ENCODE data around the gene AHNAK. TPM values are rescaled to one million over a fixed set of nuclear protein-coding genes. Genes with fewer than 3 reads are reported as not detected.
"Not testable (repeated sequence)": the region's sequence is repeated elsewhere in the genome, so short reads cannot be mapped to it uniquely, and the experiment has no call there.

AHNAK gene
- total and polyA plus RNA-seq, 3 donors from 2014 or later, result 95.8 to 148 (median 137) TPM

DNA sequence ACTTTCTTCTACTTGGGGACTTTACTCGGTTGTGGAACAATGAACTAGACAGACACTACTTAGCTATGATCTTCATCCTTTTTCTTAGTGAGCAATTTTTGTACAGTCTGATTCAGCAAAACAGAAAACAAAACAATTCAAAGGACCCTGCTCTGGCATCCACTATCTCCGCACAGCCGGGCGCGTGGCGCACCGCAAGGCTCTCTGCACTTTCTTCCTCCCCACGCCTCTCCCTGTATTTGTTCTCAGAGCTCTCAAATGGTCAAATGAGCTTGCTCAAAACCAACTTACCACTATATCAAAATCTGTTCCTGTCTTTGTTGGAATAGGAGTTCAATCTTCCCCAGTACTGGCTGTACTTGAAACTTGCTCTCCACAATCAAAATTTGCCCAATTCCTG lies 19.6 kb upstream of the AHNAK start:
- 60 to 80% methylated on average over 8 of the region's 8 CpGs for WGBS, 2 donors
- no peak for DNase-seq
- H3K27ac ChIP-seq, result peak overlapping the region in 1 of 2 donors; percentile 41
- H3K9me3 ChIP-seq, result no peaks in the 10 kb centered on the region
- H3K4me1 ChIP-seq, result peaks cover 5% of the 10 kb centered on the region
- TF ChIP-seq, protein P1, sequence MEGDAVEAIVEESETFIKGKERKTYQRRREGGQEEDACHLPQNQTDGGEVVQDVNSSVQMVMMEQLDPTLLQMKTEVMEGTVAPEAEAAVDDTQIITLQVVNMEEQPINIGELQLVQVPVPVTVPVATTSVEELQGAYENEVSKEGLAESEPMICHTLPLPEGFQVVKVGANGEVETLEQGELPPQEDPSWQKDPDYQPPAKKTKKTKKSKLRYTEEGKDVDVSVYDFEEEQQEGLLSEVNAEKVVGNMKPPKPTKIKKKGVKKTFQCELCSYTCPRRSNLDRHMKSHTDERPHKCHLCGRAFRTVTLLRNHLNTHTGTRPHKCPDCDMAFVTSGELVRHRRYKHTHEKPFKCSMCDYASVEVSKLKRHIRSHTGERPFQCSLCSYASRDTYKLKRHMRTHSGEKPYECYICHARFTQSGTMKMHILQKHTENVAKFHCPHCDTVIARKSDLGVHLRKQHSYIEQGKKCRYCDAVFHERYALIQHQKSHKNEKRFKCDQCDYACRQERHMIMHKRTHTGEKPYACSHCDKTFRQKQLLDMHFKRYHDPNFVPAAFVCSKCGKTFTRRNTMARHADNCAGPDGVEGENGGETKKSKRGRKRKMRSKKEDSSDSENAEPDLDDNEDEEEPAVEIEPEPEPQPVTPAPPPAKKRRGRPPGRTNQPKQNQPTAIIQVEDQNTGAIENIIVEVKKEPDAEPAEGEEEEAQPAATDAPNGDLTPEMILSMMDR (IDR thresholded peaks at IDR 0.05), result no peak
- no peak for TF ChIP-seq POLR2A (IDR thresholded peaks at IDR 0.05)
- intact Hi-C loops (cut with DNase I; ENCODE audit: low total_unique reads), result no loop called here
- H3K27me3 ChIP-seq, result no peaks in the 10 kb centered on the region
- no peak overlapping the region for H3K4me3 ChIP-seq
- H3K36me3 ChIP-seq (ENCODE audit: low read depth, missing control alignments), result no peaks in the 10 kb centered on the region

DNA sequence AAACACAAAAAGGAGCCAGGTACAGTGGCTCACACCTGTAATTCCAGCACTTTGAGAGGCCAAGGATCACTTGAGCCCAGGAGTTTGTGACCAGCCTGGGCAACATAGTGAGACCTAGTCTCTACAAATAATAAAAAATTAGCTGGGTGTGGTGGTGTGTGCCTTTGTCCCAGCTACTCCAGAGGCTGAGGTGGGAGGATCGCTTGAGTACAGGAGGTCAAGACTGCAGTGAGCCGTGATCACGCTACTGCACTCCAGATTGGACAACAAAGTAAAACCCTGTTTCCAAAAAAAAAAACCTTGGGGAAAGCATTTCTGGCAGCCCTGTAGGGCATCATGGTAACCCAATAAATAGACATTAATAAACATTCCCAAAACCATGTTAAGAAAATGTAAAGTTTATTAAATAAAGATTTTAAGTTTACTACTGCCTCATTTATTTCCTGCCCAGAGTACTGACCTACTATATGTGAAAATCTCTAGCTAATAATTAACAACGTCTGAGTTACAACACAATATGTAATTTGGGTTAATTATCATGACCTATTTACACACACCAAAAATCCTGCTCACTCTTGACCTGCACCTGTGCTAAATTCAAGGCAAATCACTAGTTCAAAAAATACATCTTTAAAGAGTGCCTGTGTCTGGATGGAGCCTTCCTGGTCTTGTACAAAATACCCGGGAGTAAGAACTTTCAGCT lies 18.6 kb upstream of the AHNAK start:
- no peak overlapping the region for H3K27ac ChIP-seq
- WGBS, 2 donors, result 43 to 49% methylated on average over 5 of the region's 5 CpGs
- H3K4me1 ChIP-seq, result peaks cover 11% of the 10 kb centered on the region
- intact Hi-C loops (cut with DNase I; ENCODE audit: low total_unique reads), result no loop called here
- no peaks in the 10 kb centered on the region for H3K27me3 ChIP-seq
- no peak for TF ChIP-seq POLR2A (IDR thresholded peaks at IDR 0.05)
- TF ChIP-seq, protein P1 (IDR thresholded peaks at IDR 0.05), result no peak
- H3K4me3 ChIP-seq, result no peak overlapping the region
- no peaks in the 10 kb centered on the region for H3K9me3 ChIP-seq
- DNase-seq, result no peak
- H3K36me3 ChIP-seq (ENCODE audit: low read depth, missing control alignments), result no peaks in the 10 kb centered on the region

DNA sequence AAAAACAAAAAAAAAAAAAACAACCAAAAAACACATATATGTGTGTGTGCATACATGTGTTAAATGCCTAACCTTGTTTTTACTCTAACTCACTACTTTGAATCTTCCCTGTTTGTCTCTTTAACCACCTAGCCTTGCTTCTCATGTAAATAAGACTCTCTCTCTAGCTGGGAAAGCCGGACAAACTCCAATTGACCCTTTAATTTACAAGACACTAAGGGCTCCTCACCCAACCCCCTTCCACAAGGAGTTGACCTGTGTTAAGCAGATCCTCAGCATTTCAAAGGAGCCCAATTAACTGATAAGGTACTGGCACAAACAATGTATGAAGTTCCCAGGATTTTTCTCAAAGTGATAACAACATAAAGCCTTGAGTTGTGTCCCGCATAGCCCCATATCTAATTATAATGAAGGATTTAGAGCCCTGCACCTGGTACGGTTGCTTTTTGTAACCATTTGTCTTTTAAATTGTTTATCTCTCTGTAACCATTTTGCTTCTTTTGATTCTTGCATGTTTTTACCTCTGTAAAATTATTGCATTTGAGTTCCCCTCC lies 15.1 kb upstream of the AHNAK start:
- H3K27ac ChIP-seq; intact Hi-C loops (cut with DNase I; ENCODE audit: low total_unique reads); DNase-seq; H3K4me3 ChIP-seq; H3K9me3 ChIP-seq; H3K36me3 ChIP-seq (ENCODE audit: low read depth, missing control alignments); H3K27me3 ChIP-seq: not testable (repeated sequence)
- WGBS, 2 donors, result 46 to 51% methylated on average over 3 of the region's 3 CpGs
- peaks cover 17% of the 10 kb centered on the region for H3K4me1 ChIP-seq

DNA sequence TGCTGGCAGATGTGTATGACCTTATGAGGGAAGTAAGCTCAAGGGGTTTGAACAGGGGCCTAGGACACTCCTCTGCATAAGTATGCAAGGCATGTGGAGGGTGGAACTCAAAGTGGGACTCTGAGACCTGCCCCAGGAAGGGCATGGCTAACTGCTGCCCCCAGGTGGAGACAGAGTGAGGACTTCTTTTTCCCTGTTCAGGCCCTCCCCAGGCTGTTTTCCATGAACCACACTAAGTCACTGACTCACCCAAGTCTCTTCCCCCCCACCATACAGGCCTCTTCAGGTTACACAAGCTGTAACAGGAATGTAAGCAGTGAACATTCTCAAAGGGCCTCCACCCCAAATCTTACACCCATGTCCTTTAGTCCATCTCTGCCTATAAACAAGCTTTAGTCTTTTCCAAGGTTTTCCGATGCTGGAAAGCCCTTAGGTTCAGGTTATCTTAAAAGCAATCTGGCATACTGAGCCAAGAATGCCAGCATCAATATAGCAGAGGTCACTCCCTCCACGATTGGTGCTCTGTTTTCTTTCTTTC lies 14.0 kb upstream of the AHNAK start:
- TF ChIP-seq POLR2A (IDR thresholded peaks at IDR 0.05), result no peak
- TF ChIP-seq, protein P1 (IDR thresholded peaks at IDR 0.05), result peak; percentile 49 to 72 (median 67)
- Histone ChIP-seq H3K9me3 (no peaks in the 10 kb centered on the region), H3K27me3 (no peaks in the 10 kb centered on the region), H3K4me3 (no peak overlapping the region), H3K27ac (peak overlapping the region; percentile 15 to 76), H3K36me3 (ENCODE audit: low read depth, missing control alignments) (no peaks in the 10 kb centered on the region), H3K4me1 (peaks cover 28% of the 10 kb centered on the region)
- intact Hi-C loops (cut with DNase I; ENCODE audit: low total_unique reads), result no loop called here
- DNase-seq, result peak; percentile 86
- WGBS, 2 donors, result 36 to 43% methylated on average over 2 of the region's 2 CpGs

DNA sequence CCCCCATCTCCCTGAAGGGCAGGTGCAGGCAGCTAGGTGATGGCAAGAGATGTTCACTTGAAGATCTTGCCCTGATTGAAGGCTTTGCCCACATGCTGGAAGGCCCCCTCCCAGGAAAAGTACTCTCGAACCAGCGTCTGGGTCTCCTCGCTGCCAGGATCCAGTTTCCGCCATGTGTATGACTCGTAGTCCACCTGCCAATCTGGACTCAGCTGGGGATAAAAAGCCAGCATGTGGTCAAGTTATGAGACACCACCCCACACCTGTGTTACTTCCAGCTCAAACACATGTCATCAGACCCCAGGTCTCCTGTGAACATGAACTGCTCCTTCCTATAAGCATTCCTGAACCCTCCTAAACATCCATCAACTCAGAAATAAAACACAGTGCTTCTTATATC lies 13.0 kb upstream of the AHNAK start:
- Histone ChIP-seq H3K27ac (peak overlapping the region in 1 of 2 donors; percentile 76), H3K4me1 (peaks cover 30% of the 10 kb centered on the region)
- H3K27me3 ChIP-seq; H3K9me3 ChIP-seq; DNase-seq; H3K36me3 ChIP-seq (ENCODE audit: low read depth, missing control alignments); intact Hi-C loops (cut with DNase I; ENCODE audit: low total_unique reads); H3K4me3 ChIP-seq: not testable (repeated sequence)
- 89 to 98% methylated on average over 5 of the region's 5 CpGs for WGBS, 2 donors
